ENCODE results near the gene MEDAG.

The MEDAG gene

DNA sequence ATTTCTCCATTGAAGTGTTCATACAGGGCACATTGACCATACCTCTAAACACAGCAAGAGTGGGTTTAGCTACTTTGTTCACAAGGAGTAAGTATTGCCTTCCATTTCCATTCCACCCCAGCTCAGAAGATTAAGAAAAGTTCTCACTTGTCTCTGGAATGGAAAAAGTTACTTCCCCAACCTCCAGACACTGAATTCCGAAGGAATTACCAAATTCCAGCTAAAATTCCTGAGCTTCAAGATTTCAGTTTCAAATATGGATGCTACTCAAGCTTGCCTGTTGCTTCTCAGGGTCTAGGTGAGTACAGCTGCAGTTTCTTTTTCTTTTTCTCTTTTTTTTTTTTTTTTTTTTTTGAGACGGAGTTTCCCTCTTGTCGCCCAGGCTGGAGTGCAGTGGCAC, 60.0 kb downstream of the MEDAG start:
- DNase-seq = no peak

DNA sequence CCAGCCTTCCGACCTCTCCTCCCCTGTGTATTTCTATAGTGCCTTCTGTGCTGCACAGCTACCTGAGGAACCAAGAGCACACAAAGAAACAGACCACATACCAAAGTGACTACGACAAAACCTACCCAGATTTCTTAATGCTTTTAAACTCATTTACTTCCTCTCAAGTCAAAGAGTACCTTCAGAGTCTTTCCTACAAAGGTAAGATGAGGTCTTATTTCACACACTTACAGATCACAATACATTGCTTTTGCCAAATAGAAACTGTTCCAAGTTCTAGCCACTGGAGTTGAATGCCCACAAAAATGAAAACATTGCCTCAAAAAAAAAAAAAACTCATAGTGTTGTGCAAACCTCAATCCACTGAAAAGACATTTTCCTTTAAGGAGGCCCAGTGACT, 62.8 kb downstream of the MEDAG start:
- DNase-seq = no peak

- no peak for DNase-seq
Measured at GRCh38 chr13:30971575-30971974, 65.5 kb downstream of the MEDAG start.

DNA sequence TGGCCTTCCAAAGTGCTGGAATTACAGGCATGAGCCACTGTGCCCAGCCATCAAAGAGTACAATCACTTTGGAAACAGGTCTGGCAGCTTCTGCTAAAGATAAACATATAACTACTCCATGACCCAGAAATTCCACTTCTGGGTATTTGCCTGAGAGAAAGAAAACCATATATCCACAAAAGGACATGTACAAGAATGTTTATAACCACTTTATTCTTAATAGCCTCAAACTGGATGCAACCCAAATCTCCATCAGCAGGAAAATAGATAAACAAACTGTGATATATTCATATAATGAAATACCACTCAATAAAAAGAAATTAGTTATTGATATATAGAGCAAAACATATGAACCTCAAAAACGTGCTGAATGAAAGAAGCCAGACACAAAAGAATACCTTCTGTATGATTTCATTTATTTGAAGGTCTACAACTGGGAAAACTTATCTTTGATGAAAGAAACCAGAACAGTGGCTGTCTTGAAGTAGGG, 66.9 kb downstream of the MEDAG start:
- no peak for DNase-seq

GRCh38 chr13:30974350-30974749, 68.3 kb downstream of the MEDAG start:
- no peak for DNase-seq

All from amniotic stem cell (primary cell).